Measurements from ENCODE around the gene GLYAT.

DNA sequence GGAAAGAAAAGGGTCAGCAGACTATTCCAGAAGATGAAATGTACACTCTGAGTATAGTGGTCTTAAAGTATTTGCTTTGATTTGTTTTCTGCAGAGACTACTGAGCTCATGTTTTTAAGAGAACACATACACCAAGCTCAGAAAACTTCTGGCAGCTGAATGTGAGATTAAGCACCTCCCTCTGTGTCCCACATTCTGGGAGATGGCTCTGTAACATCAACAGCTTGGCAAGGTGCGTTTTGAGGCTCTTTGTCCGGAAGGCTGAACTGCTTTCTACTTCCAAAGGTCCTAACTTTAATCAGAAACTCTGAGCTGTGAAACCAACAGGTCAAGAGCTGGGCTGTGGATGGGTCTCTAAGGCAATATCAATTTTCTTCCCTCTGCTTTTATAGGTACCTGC is 36.4 kb upstream of the GLYAT start:
- TF ChIP-seq, protein P1, sequence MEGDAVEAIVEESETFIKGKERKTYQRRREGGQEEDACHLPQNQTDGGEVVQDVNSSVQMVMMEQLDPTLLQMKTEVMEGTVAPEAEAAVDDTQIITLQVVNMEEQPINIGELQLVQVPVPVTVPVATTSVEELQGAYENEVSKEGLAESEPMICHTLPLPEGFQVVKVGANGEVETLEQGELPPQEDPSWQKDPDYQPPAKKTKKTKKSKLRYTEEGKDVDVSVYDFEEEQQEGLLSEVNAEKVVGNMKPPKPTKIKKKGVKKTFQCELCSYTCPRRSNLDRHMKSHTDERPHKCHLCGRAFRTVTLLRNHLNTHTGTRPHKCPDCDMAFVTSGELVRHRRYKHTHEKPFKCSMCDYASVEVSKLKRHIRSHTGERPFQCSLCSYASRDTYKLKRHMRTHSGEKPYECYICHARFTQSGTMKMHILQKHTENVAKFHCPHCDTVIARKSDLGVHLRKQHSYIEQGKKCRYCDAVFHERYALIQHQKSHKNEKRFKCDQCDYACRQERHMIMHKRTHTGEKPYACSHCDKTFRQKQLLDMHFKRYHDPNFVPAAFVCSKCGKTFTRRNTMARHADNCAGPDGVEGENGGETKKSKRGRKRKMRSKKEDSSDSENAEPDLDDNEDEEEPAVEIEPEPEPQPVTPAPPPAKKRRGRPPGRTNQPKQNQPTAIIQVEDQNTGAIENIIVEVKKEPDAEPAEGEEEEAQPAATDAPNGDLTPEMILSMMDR (IDR thresholded peaks at IDR 0.05; ENCODE audit: low read depth, low read length), result no peak
- no peak for TF ChIP-seq EZH2phosphoT487 (IDR thresholded peaks at IDR 0.05; ENCODE audit: low read depth)
